Transverse colon (tissue), 4 donors: ENCODE measurements around the gene TMEM209. TPM values are rescaled to one million over a fixed set of nuclear protein-coding genes. Genes with fewer than 3 reads are reported as not detected.

Source experiments
- DNase-seq: peaks from one replicate; pipeline ENCODE4 v3.0.0-alpha.2; 2019
- H3K27ac ChIP-seq, 4 donors: fragments of 200-600 bp; sonication (generic); 2 replicates each; pipeline ENCODE4 v1.5.1; 2016 to 2018; ENCODE audit warnings: inconsistent platforms in 4 of 4
- H3K27me3 ChIP-seq: fragments of 200-600 bp; sonication (generic); 2 replicates; pipeline ENCODE4 v1.5.1; 2017; ENCODE audit warnings: inconsistent platforms
- H3K36me3 ChIP-seq, 4 donors: fragments of 200-600 bp; sonication (generic); 2 replicates each; pipeline ENCODE4 v1.5.1; 2017 to 2019; ENCODE audit warnings: inconsistent platforms in 4 of 4
- H3K4me1 ChIP-seq, 4 donors: fragments of 200-600 bp; sonication (generic); 2 replicates each; pipeline ENCODE4 v1.5.1; 2017 to 2020; ENCODE audit warnings: inconsistent platforms in 4 of 4
- H3K4me3 ChIP-seq, 4 donors: fragments of 200-600 bp; sonication (generic); 1 replicate in 1 of 4; 2 replicates in 3 of 4; pipeline versions ENCODE4 v1.5.1 to v1.6.1; 2017 to 2019; ENCODE audit warnings: inconsistent platforms in 4 of 4
- H3K9me3 ChIP-seq, 2 donors: fragments of 200-600 bp; sonication (generic); 2 replicates each; pipeline ENCODE4 v1.5.1; 2017 to 2019; ENCODE audit warnings: inconsistent platforms in 2 of 2
- CTCF ChIP-seq, 5 experiments: fragments of 200-600 bp in 3 of 5; fragments of 450-650 bp in 2 of 5; sonication (generic) in 3 of 5; IDR thresholded peaks; 1 replicate in 2 of 5; 2 replicates in 3 of 5; pipeline ENCODE4 v1.5.1; 2016 to 2017; ENCODE audit warnings: antibody characterized with exemption in 5 of 5, inconsistent platforms in 3 of 5, mild to moderate bottlenecking in 2 of 5, moderate library complexity in 1 of 5
- EP300 ChIP-seq: sonication (generic); formaldehyde crosslinking; IDR thresholded peaks from one replicate; pipeline ENCODE4 v1.6.1; 2017; ENCODE audit warnings: antibody characterized with exemption, low read depth
- POLR2A ChIP-seq: fragments of 450-650 bp; IDR thresholded peaks from one replicate; pipeline ENCODE4 v1.6.1; 2016; ENCODE audit warnings: antibody characterized with exemption, mild to moderate bottlenecking, moderate library complexity
- POLR2AphosphoS5 ChIP-seq, 3 donors: sonication (generic); formaldehyde crosslinking; IDR thresholded peaks; one replicate each; pipeline ENCODE4 v1.6.1; 2016; ENCODE audit warnings: antibody characterized with exemption in 3 of 3
- WGBS, 2 donors: methylation state at CpG; one replicate each; pipeline ENCODE4 v1.1.5; 2018; ENCODE audit warnings: low coverage in 1 of 2; 5-methylcytosine and 5-hydroxymethylcytosine counted together
- in situ Hi-C, 4 donors: fragments of 200-750 bp; cut with MboI; loops; one replicate each; pipeline versions ENCODE4 v1.15.0 to v1.15.1; 2017; ENCODE audit warnings: low sequenced_read_pairs in 3 of 4, low pct_ligation_motif_present in 1 of 4, low pct_unique_long_range_greater_than_20kb in 1 of 4
- intact Hi-C: fragments of 100-400 bp; cut with DNase I; formaldehyde crosslinking; loops from one replicate; pipeline ENCODE4 v1.15.1; 2023; ENCODE audit warnings: low total_unique reads
- total RNA-seq, 4 donors: library from RNA; depleted of rRNA; stranded (reverse); fragments of >200 nt; gene quantifications; one replicate each; pipeline ENCODE4 v1.1.0, GENCODE V29; 2016

The TMEM209 gene
- total RNA-seq, 4 donors from 2014 or later = 8.6 to 57.5 (median 17.8) TPM

GRCh38 chr7:130201796-130202195, 3.4 kb downstream of the TMEM209 start:
- in situ Hi-C loops (no loop called here), intact Hi-C loops (no loop called here)
- Histone ChIP-seq H3K36me3 (peaks cover 0 to 26% (median 5%) of the 10 kb centered on the region in 4 donors), H3K4me1 (peaks cover 4 to 32% (median 13%) of the 10 kb centered on the region in 4 donors), H3K27me3 (no peaks in the 10 kb centered on the region), H3K27ac (peak overlapping the region in 3 of 4 donors; percentile 36 to 56 (median 51)), H3K4me3 (no peak overlapping the region), H3K9me3 (no peaks in the 10 kb centered on the region)
- no peak for TF ChIP-seq CTCF (IDR thresholded peaks at IDR 0.05)
- TF ChIP-seq POLR2A = no peak
- TF ChIP-seq POLR2AphosphoS5 (IDR thresholded peaks at IDR 0.05) = peak in 2 of 3 donors; percentile 34 to 50
- no peak for TF ChIP-seq EP300
- 66 to 67% methylated on average over 6 to 7 of the region's 7 CpGs for WGBS, 2 donors
- DNase-seq = peak; percentile 83

GRCh38 chr7:130197094-130197493, 8.1 kb downstream of the TMEM209 start:
- Histone ChIP-seq H3K36me3 (peaks cover 0 to 37% (median 11%) of the 10 kb centered on the region in 4 donors), H3K4me3 (no peak overlapping the region), H3K9me3 (no peaks in the 10 kb centered on the region), H3K27me3 (no peaks in the 10 kb centered on the region), H3K27ac (no peak overlapping the region), H3K4me1 (peaks cover 0 to 8% (median under 1%) of the 10 kb centered on the region in 4 donors)
- no peak for DNase-seq
- 71 to 100% methylated on average over 2 of the region's 2 CpGs for WGBS, 2 donors
- TF ChIP-seq EP300 (no peak), POLR2A (no peak), POLR2AphosphoS5 (IDR thresholded peaks at IDR 0.05) (no peak), CTCF (IDR thresholded peaks at IDR 0.05) (no peak)
- intact Hi-C loops = no loop called here
- in situ Hi-C loops = no loop called here

GRCh38 chr7:130196476-130196875, 8.7 kb downstream of the TMEM209 start:
- no peaks in the 10 kb centered on the region for H3K9me3 ChIP-seq
- no peak overlapping the region for H3K27ac ChIP-seq
- peaks cover 0 to 6% (median 0%) of the 10 kb centered on the region in 4 donors for H3K4me1 ChIP-seq
- peaks cover 0 to 42% (median 11%) of the 10 kb centered on the region in 4 donors for H3K36me3 ChIP-seq
- in situ Hi-C loops = no loop called here
- H3K4me3 ChIP-seq = no peak overlapping the region
- 50 to 90% methylated on average over 2 of the region's 2 CpGs for WGBS, 2 donors
- no peaks in the 10 kb centered on the region for H3K27me3 ChIP-seq
- intact Hi-C loops = no loop called here
- TF ChIP-seq CTCF (IDR thresholded peaks at IDR 0.05) (no peak), EP300 (no peak), POLR2A (no peak), POLR2AphosphoS5 (IDR thresholded peaks at IDR 0.05) (no peak)
- DNase-seq = no peak

GRCh38 chr7:130195396-130195795, 9.8 kb downstream of the TMEM209 start:
- intact Hi-C loops (no loop called here), in situ Hi-C loops (no loop called here)
- no peaks in the 10 kb centered on the region for H3K27me3 ChIP-seq
- TF ChIP-seq POLR2A (no peak), EP300 (no peak), POLR2AphosphoS5 (IDR thresholded peaks at IDR 0.05) (no peak), CTCF (IDR thresholded peaks at IDR 0.05) (no peak)
- H3K27ac ChIP-seq = no peak overlapping the region
- WGBS, 2 donors = 97 to 99% methylated on average over 2 of the region's 2 CpGs
- peaks cover 0 to 39% (median 12%) of the 10 kb centered on the region in 4 donors for H3K36me3 ChIP-seq
- no peak overlapping the region for H3K4me3 ChIP-seq
- H3K9me3 ChIP-seq = no peaks in the 10 kb centered on the region
- peaks cover 0 to 1% (median 0%) of the 10 kb centered on the region in 4 donors for H3K4me1 ChIP-seq
- no peak for DNase-seq
